H1 (cell line): ENCODE results near the gene LCN12. TPM values are rescaled to one million over a fixed set of nuclear protein-coding genes. Genes with fewer than 3 reads are reported as not detected.

Experiments used
- CTCF ChIA-PET: fragments of 300-600 bp; sonication (Branson Sonifier 250); formaldehyde crosslinking; loops from one replicate; lab custom pipeline; 2021; ENCODE audit not compliant: partially characterized antibody; lab: Charles Lee
- POLR2A ChIA-PET: fragments of 300-600 bp; sonication (Branson Sonifier 250); formaldehyde crosslinking; loops from one replicate; lab custom pipeline; 2021; ENCODE audit warnings: inconsistent platforms; ENCODE audit not compliant: partially characterized antibody; lab: Charles Lee
- DNase-seq, 2 experiments: peaks; one replicate each; pipeline versions ENCODE4 v3.0.0 to v3.0.0-alpha.2; 2010 to 2022; ENCODE audit warnings: low spot score in 2 of 2, low read depth in 1 of 2, mixed read lengths in 1 of 2
- FAIRE-seq: peaks from 2 replicates; lab custom pipeline; 2011; peaks lifted over from hg19 to GRCh38; lab: Jason Lieb, UNC
- H2AFZ ChIP-seq: 2 replicates; pipeline ENCODE4 v1.8.1; 2012; ENCODE audit warnings: low read length, inconsistent platforms
- H2AK5ac ChIP-seq: 2 replicates; pipeline ENCODE4 v1.6.1; 2013; ENCODE audit warnings: low read depth, low read length
- H2BK120ac ChIP-seq: replicated peaks from 2 replicates; pipeline ENCODE3; 2013; ENCODE audit warnings: low read depth, low read length, inconsistent platforms
- H2BK12ac ChIP-seq: 2 replicates; pipeline ENCODE4 v1.6.1; 2013; ENCODE audit warnings: low read depth, low read length
- H2BK15ac ChIP-seq: 2 replicates; pipeline ENCODE4 v1.6.1; 2013; ENCODE audit warnings: low read length
- H2BK20ac ChIP-seq: 2 replicates; pipeline ENCODE4 v1.6.1; 2013; ENCODE audit warnings: low read length
- H2BK5ac ChIP-seq: 2 replicates; pipeline ENCODE4 v1.6.1; 2013; ENCODE audit warnings: low read depth, low read length
- H3K14ac ChIP-seq: 2 replicates; pipeline ENCODE4 v1.6.1; 2013; ENCODE audit warnings: inconsistent platforms; ENCODE audit not compliant: insufficient read length
- H3K18ac ChIP-seq: 2 replicates; pipeline ENCODE4 v1.6.1; 2013; ENCODE audit warnings: low read length; ENCODE audit errors: extremely low read depth
- H3K23ac ChIP-seq: 2 replicates; pipeline ENCODE4 v1.6.1; 2013; ENCODE audit warnings: inconsistent platforms; ENCODE audit not compliant: insufficient read length
- H3K23me2 ChIP-seq: 2 replicates; pipeline ENCODE4 v1.6.1; 2013; ENCODE audit warnings: low read depth, low read length
- H3K27ac ChIP-seq: 2 replicates; pipeline ENCODE4 v1.6.1; 2011; ENCODE audit warnings: low read depth, low read length, inconsistent platforms
- H3K27me3 ChIP-seq, 4 experiments: replicated peaks in 1 of 4; 1 replicate in 1 of 4; 2 replicates in 3 of 4; pipeline versions ENCODE4 v1.6.1 to v1.8.1; 2011 to 2013; ENCODE audit warnings: low read length in 3 of 4, mild to moderate bottlenecking in 3 of 4, inconsistent platforms in 2 of 4, mixed read lengths in 2 of 4, moderate library complexity in 1 of 4; ENCODE audit not compliant: control insufficient read depth in 3 of 4, insufficient read depth in 3 of 4; ENCODE audit errors: extremely low read depth in 1 of 4
- H3K36me3 ChIP-seq, 4 experiments: 2 replicates each; pipeline versions ENCODE4 v1.6.1 to v1.8.1; 2011 to 2013; ENCODE audit warnings: mild to moderate bottlenecking in 4 of 4, low read length in 3 of 4, moderate library complexity in 2 of 4, control low read depth in 1 of 4, inconsistent platforms in 1 of 4; ENCODE audit not compliant: insufficient read depth in 4 of 4, control insufficient read depth in 2 of 4
- H3K4ac ChIP-seq: replicated peaks from 2 replicates; pipeline ENCODE3; 2013; ENCODE audit warnings: low read length, low read depth, mixed read lengths, inconsistent platforms; ENCODE audit not compliant: insufficient read length
- H3K4me1 ChIP-seq, 4 experiments: replicated peaks in 1 of 4; 1 replicate in 1 of 4; 2 replicates in 3 of 4; pipeline versions ENCODE4 v1.6.1 to v1.8.1; 2011 to 2013; ENCODE audit warnings: low read length in 3 of 4, inconsistent platforms in 2 of 4, mixed read lengths in 1 of 4; ENCODE audit not compliant: insufficient read depth in 4 of 4, control insufficient read depth in 3 of 4
- H3K4me2 ChIP-seq, 2 experiments: 2 replicates each; pipeline versions ENCODE4 v1.6.1 to v1.8.1; 2011 to 2013; ENCODE audit warnings: low read depth in 2 of 2, low read length in 2 of 2, control low read depth in 1 of 2, inconsistent platforms in 1 of 2, mild to moderate bottlenecking in 1 of 2; ENCODE audit not compliant: insufficient read depth in 1 of 2
- H3K4me3 ChIP-seq, 4 experiments: fragments of 200-600, 300-600 bp in 1 of 4; sonication (generic), shearing (Covaris generic), sonication (Bioruptor Twin) in 1 of 4; 2 replicates each; pipeline versions ENCODE4 v1.5.1 to v1.8.1; 2011 to 2016; ENCODE audit warnings: low read length in 4 of 4, low read depth in 3 of 4, control low read depth in 2 of 4, inconsistent platforms in 2 of 4, mild to moderate bottlenecking in 2 of 4, mixed read lengths in 1 of 4, moderate library complexity in 1 of 4; ENCODE audit not compliant: insufficient read depth in 2 of 4; ENCODE audit errors: extremely low read depth in 1 of 4
- H3K56ac ChIP-seq: replicated peaks from 2 replicates; pipeline ENCODE3; 2013; ENCODE audit warnings: low read depth, mild to moderate bottlenecking, mixed read lengths, low read length, inconsistent platforms; ENCODE audit not compliant: insufficient read length
- H3K79me1 ChIP-seq: 2 replicates; pipeline ENCODE4 v1.6.1; 2013; ENCODE audit warnings: low read depth, low read length, control low read depth
- H3K79me2 ChIP-seq, 2 experiments: 2 replicates each; pipeline versions ENCODE4 v1.6.1 to v1.8.1; 2012 to 2013; ENCODE audit warnings: low read length in 2 of 2, mild to moderate bottlenecking in 2 of 2, inconsistent platforms in 1 of 2; ENCODE audit not compliant: insufficient read depth in 2 of 2, control insufficient read depth in 1 of 2
- H3K9ac ChIP-seq, 4 experiments: replicated peaks in 1 of 4; 1 replicate in 1 of 4; 2 replicates in 3 of 4; pipeline versions ENCODE4 v1.6.1 to v1.8.1; 2011 to 2013; ENCODE audit warnings: low read depth in 3 of 4, low read length in 3 of 4, control low read depth in 2 of 4, mild to moderate bottlenecking in 2 of 4, moderate library complexity in 2 of 4, inconsistent platforms in 1 of 4; ENCODE audit errors: extremely low read depth in 1 of 4
- H3K9me3 ChIP-seq, 2 experiments: 2 replicates each; pipeline versions ENCODE4 v1.6.1 to v1.8.1; 2012 to 2013; ENCODE audit warnings: mild to moderate bottlenecking in 2 of 2, moderate library complexity in 2 of 2, control low read depth in 1 of 2, inconsistent platforms in 1 of 2, low read depth in 1 of 2, low read length in 1 of 2, mixed read lengths in 1 of 2; ENCODE audit not compliant: insufficient read depth in 2 of 2
- H4K20me1 ChIP-seq, 2 experiments: replicated peaks in 1 of 2; 2 replicates each; pipeline versions ENCODE3 to v1.8.1; 2011 to 2013; ENCODE audit warnings: inconsistent platforms in 2 of 2, low read length in 2 of 2, mild to moderate bottlenecking in 1 of 2; ENCODE audit not compliant: insufficient read depth in 2 of 2, control insufficient read depth in 1 of 2
- H4K5ac ChIP-seq: 2 replicates; pipeline ENCODE4 v1.6.1; 2013; ENCODE audit warnings: low read length, low read depth, mixed read lengths, inconsistent platforms; ENCODE audit not compliant: insufficient read length
- H4K8ac ChIP-seq: 2 replicates; pipeline ENCODE4 v1.8.0; 2013; ENCODE audit warnings: mild to moderate bottlenecking, moderate library complexity, low read length, inconsistent platforms; ENCODE audit not compliant: insufficient read depth; ENCODE audit errors: extremely low read depth
- H4K91ac ChIP-seq: replicated peaks from 2 replicates; pipeline ENCODE3; 2013; ENCODE audit warnings: low read length, mixed read lengths, inconsistent platforms; ENCODE audit not compliant: insufficient read length
- CHD1 ChIP-seq: IDR thresholded peaks from 2 replicates; pipeline ENCODE4 v1.6.1; 2012; ENCODE audit warnings: low read depth, low read length, improper control_type of control experiment
- RAD21 ChIP-seq, 2 experiments: IDR thresholded peaks in 1 of 2; conservative IDR thresholded peaks in 1 of 2; 2 replicates each; pipeline ENCODE4 v1.6.1; 2011; ENCODE audit warnings: low read depth in 2 of 2, low read length in 2 of 2, improper control_type of control experiment in 1 of 2, inconsistent platforms in 1 of 2, mild to moderate bottlenecking in 1 of 2, moderate library complexity in 1 of 2
- WGBS, 2 experiments: shearing (Covaris generic) in 1 of 2; methylation state at CpG; one replicate each; pipeline versions ENCODE4 v1.1.6 to v1.1.7; 2013 to 2015; ENCODE audit warnings: low lambda C conversion rate in 2 of 2, mixed read lengths in 2 of 2, inconsistent platforms in 1 of 2, low coverage in 1 of 2, missing lambda C conversion rate in 1 of 2; ENCODE audit not compliant: insufficient replicate concordance in 2 of 2, insufficient coverage in 1 of 2, insufficient read length in 1 of 2; ENCODE audit errors: extremely low coverage in 1 of 2, missing lambda C conversion rate in 1 of 2; 5-methylcytosine and 5-hydroxymethylcytosine counted together
- polyA plus RNA-seq, 7 experiments: library from polyadenylated mRNA; depleted of rRNA in 3 of 7; stranded (reverse) in 5 of 7; unstranded in 2 of 7; fragments of >200 nt in 5 of 7; fragments of 200-250 nt in 2 of 7; gene quantifications; 1 replicate in 5 of 7; 2 replicates in 1 of 7; 4 replicates in 1 of 7; pipeline versions ENCODE4 v1.2.1 to v1.2.3, GENCODE V29; 2011 to 2013; ENCODE audit warnings: missing spikeins in 2 of 7, mixed read lengths in 2 of 7
- total RNA-seq: library from RNA; stranded (reverse); fragmentation: NEBNext Ultra II Directional; extraction: Animal tissue kit (Norgen Biotek cat#: 25700); gene quantifications from 2 replicates; pipeline ENCODE4 v1.2.1, GENCODE V29; 2021
- TF ChIP-seq, protein P1 (sequence below): IDR thresholded peaks from 2 replicates; pipeline ENCODE4 v1.6.1; 2012; ENCODE audit warnings: low read length, inconsistent platforms

Gene LCN12
- total and polyA plus RNA-seq, 2 of the 8 experiments (the other 6 are each of a cell fraction or from before 2014, with no cell fraction given), result 1.1 to 1.7 TPM

DNA sequence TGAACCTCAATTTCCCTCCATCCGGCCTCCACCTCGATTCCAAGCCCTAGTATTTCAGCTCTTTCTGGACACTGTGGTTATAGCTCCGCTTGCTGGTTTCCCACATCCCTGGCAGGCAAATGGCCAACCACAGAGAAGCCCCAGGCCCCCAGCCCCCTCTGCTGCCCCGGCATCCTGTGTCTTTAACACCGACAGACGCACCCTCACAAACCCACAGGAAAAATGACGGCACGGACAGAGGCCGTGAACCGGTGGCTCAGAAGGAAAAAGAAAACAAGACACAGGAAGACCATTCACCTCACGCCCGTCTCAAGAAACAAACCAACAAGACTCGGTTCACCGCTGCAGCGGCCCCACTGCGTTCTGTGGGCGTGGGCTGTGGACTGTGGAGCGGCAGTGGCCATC lies 45.8 kb downstream of the LCN12 start:
- no peak overlapping the region for H2BK15ac ChIP-seq
- CTCF ChIA-PET, result interaction anchor here (1.4 to 5.6 kb wide), 3 partner anchors 9 to 38 kb away, joined by 3 to 29 read pairs (median 18); partner anchors contain the start of gene PTGDS
- POLR2A ChIA-PET, result interaction anchor here (1.3 kb wide), 1 partner anchor 19 kb away, joined by 3 read pairs; no protein-coding TSS in a partner anchor

More for the DNA sequence above, 45.8 kb downstream of the LCN12 start:
- Histone ChIP-seq H4K20me1 (peaks cover 0 to 2% of the 10 kb centered on the region in 2 experiments), H4K5ac (no peak overlapping the region), H3K4me3 (no peak overlapping the region), H3K23ac (no peak overlapping the region), H2BK12ac (peak overlapping the region; percentile 60; the same call in 1 of the 2 replicates), H3K36me3 (peaks cover 0 to 2% (median 0%) of the 10 kb centered on the region in 4 experiments; a peak in 1 of 8 replicates), H3K23me2 (peaks cover 12% of the 10 kb centered on the region), H3K56ac (no peak overlapping the region), H3K79me1 (no peaks in the 10 kb centered on the region), H3K14ac (no peak overlapping the region), H2BK120ac (no peak overlapping the region), H2AFZ (no peak overlapping the region), H2AK5ac (no peak overlapping the region), H3K4ac (no peak overlapping the region), H3K79me2 (no peaks in the 10 kb centered on the region), H3K27me3 (no peaks in the 10 kb centered on the region; a peak in 1 of 7 replicates), H2BK5ac (0 out of 2 replicates have a peak overlapping the region, but pooled peaks have one; percentile 35), H4K8ac (no peak overlapping the region), H3K4me1 (peaks cover 0 to 20% (median 10%) of the 10 kb centered on the region in 4 experiments; a peak in 6 of 7 replicates), H3K18ac (no peak overlapping the region), H3K27ac (no peak overlapping the region), H3K9me3 (no peaks in the 10 kb centered on the region), H3K9ac (no peak overlapping the region), H3K4me2 (0 out of 4 replicates have a peak overlapping the region, but pooled peaks of 1 of the 2 experiments have one; percentile 77), H2BK20ac (no peak overlapping the region), H4K91ac (no peak overlapping the region)
- 95% methylated on average over 16 of the region's 18 CpGs; no CpG with 5 or more reads in 1 of the 2 experiments for WGBS, 2 experiments
- DNase-seq (no peak), FAIRE-seq (no peak)
- TF ChIP-seq, protein P1, sequence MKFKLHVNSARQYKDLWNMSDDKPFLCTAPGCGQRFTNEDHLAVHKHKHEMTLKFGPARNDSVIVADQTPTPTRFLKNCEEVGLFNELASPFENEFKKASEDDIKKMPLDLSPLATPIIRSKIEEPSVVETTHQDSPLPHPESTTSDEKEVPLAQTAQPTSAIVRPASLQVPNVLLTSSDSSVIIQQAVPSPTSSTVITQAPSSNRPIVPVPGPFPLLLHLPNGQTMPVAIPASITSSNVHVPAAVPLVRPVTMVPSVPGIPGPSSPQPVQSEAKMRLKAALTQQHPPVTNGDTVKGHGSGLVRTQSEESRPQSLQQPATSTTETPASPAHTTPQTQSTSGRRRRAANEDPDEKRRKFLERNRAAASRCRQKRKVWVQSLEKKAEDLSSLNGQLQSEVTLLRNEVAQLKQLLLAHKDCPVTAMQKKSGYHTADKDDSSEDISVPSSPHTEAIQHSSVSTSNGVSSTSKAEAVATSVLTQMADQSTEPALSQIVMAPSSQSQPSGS, result no peak
- TF ChIP-seq CHD1, result no peak
- peak in 1 of 2 experiments; percentile 8; a peak in 1 of 4 replicates for TF ChIP-seq RAD21 (IDR thresholded peaks at IDR 0.05 in 1 of 2, conservative IDR thresholded peaks at IDR 0.05 in 1 of 2; ENCODE audit: low read depth in 2 of 2, low read length in 2 of 2)
